ENCODE measurements around the gene TRMT112. TPM values are rescaled to one million over a fixed set of nuclear protein-coding genes. Genes with fewer than 3 reads are reported as not detected.

Gene TRMT112
- total RNA-seq: 100 to 1,000 TPM in 2 of 6 experiments, 10 to 100 TPM in 4; 58.0 to 122 (median 85.3) TPM
- long read RNA-seq, transcript TRMT112-206 (4 exons, 1,106 nt): major isoform, 46 of 47 reads
- long read RNA-seq, partial matches to known transcripts: 0 of 47 reads
- long read RNA-seq, other reads (novel, unspliced or antisense): 0 of 47 reads

GRCh38 chr11:64317325-64317960 lies at the start of gene TRMT112:
Gene TRMT112, minus strand, starts transcription at chr11:64317559. Its CDS starts 33 bp downstream, at chr11:64317526.
- peaks cover 0 to 15% (median 7%) of the 10 kb centered on the region in 4 donors for H3K4me1 ChIP-seq

DNA sequence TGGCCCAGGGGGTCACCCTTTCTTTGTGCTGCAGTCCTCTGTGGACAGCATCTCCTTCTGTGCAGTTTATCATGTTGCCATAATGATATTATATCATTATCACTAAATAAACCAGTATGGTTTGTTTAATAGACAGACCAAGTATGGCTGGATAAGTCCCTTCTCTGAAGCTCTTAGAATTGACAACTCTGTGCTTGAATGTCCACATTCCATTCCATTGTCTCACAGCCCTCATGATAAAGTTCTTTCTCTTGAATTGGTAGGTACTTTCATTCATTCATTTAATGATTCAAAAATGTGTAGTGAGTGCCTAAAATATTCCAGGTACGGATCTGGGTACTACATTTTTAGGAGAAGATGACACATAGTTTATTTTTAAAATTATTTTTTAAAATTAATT lies 49.4 kb upstream of the TRMT112 start:
- WGBS (ENCODE audit: insufficient coverage, low coverage, low lambda C conversion rate, missing lambda C conversion rate): 100% methylated on average over 1 of the region's 1 CpG
- H3K27me3 ChIP-seq: no peaks in the 10 kb centered on the region
- no peak overlapping the region for H3K27ac ChIP-seq
- peaks cover 0 to 38% (median 16%) of the 10 kb centered on the region in 4 donors for H3K36me3 ChIP-seq
- no peaks in the 10 kb centered on the region for H3K4me1 ChIP-seq
- no peak overlapping the region for H3K4me3 ChIP-seq
- DNase-seq: no peak
- TF ChIP-seq, protein P1, sequence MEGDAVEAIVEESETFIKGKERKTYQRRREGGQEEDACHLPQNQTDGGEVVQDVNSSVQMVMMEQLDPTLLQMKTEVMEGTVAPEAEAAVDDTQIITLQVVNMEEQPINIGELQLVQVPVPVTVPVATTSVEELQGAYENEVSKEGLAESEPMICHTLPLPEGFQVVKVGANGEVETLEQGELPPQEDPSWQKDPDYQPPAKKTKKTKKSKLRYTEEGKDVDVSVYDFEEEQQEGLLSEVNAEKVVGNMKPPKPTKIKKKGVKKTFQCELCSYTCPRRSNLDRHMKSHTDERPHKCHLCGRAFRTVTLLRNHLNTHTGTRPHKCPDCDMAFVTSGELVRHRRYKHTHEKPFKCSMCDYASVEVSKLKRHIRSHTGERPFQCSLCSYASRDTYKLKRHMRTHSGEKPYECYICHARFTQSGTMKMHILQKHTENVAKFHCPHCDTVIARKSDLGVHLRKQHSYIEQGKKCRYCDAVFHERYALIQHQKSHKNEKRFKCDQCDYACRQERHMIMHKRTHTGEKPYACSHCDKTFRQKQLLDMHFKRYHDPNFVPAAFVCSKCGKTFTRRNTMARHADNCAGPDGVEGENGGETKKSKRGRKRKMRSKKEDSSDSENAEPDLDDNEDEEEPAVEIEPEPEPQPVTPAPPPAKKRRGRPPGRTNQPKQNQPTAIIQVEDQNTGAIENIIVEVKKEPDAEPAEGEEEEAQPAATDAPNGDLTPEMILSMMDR (IDR thresholded peaks at IDR 0.05): no peak
- no peak for TF ChIP-seq POLR2A (IDR thresholded peaks at IDR 0.05)
- intact Hi-C loops (cut with DNase I): no loop called here
- no peaks in the 10 kb centered on the region for H3K9me3 ChIP-seq
- ATAC-seq: no peak

More at GRCh38 chr11:64317325-64317960, at the start of gene TRMT112:
- TF ChIP-seq POLR2A (IDR thresholded peaks at IDR 0.05): peak; percentile 74
- TF ChIP-seq, protein P1 (IDR thresholded peaks at IDR 0.05): no peak
- no peaks in the 10 kb centered on the region for H3K9me3 ChIP-seq
- H3K27ac ChIP-seq: peak within 1 kb of the TSS; percentile 92 to 99 (median 97)
- H3K4me3 ChIP-seq: peak within 1 kb of the TSS; percentile 86 to 94 (median 93)
- intact Hi-C loops (cut with DNase I): no loop called here
- H3K36me3 ChIP-seq: peaks cover 0 to 22% (median 10%) of the 10 kb centered on the region in 4 donors
- WGBS (ENCODE audit: insufficient coverage, low coverage, low lambda C conversion rate, missing lambda C conversion rate): 0% methylated on average over 12 of the region's 43 CpGs
- DNase-seq (peak; percentile 95 to 99 (median 98)), ATAC-seq (peak; percentile 78 to 85 (median 82))
- no peaks in the 10 kb centered on the region for H3K27me3 ChIP-seq

GRCh38 chr11:64364911-64365310 lies 47.6 kb upstream of the TRMT112 start:
- no peak for TF ChIP-seq POLR2A (IDR thresholded peaks at IDR 0.05)
- TF ChIP-seq, protein P1 (IDR thresholded peaks at IDR 0.05): no peak
- Histone ChIP-seq H3K36me3 (peaks cover 0 to 42% (median 16%) of the 10 kb centered on the region in 4 donors), H3K9me3 (no peaks in the 10 kb centered on the region), H3K4me3 (no peak overlapping the region), H3K27me3 (no peaks in the 10 kb centered on the region), H3K4me1 (peaks cover 0 to under 1% (median 0%) of the 10 kb centered on the region in 4 donors), H3K27ac (no peak overlapping the region)
- intact Hi-C loops (cut with DNase I): no loop called here
- WGBS (ENCODE audit: insufficient coverage, low coverage, low lambda C conversion rate, missing lambda C conversion rate): 80% methylated on average over 2 of the region's 4 CpGs
- ATAC-seq (no peak), DNase-seq (no peak)

DNA sequence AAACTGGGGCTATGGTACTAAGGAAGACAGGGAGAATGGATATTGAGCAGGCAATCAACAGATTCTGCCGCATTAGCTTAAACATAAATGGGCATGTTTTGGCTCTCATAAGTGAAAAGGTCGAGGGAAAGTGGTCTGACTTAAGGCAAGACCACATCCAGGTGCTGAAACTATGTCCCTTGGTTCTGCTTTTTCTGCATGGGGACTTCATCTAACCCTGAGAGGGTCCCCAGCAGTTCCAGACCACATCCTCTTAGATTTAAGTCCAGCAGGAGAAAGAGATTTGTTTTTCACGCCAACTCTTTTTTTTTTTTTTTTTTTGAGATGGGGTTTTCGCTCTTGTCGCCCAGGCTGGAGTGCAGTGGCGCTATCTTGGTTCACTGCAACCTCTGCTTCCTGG lies 47.1 kb upstream of the TRMT112 start:
- peaks cover 0 to 5% (median 0%) of the 10 kb centered on the region in 4 donors for H3K4me1 ChIP-seq
- no peaks in the 10 kb centered on the region for H3K9me3 ChIP-seq
- no peak overlapping the region for H3K27ac ChIP-seq
- WGBS (ENCODE audit: insufficient coverage, low coverage, low lambda C conversion rate, missing lambda C conversion rate): 84% methylated on average over 4 of the region's 6 CpGs
- no peak for ATAC-seq
- H3K4me3 ChIP-seq: no peak overlapping the region
- H3K27me3 ChIP-seq: no peaks in the 10 kb centered on the region
- H3K36me3 ChIP-seq: peaks cover 0 to 39% (median 15%) of the 10 kb centered on the region in 4 donors
- no peak for DNase-seq
- TF ChIP-seq, protein P1 (IDR thresholded peaks at IDR 0.05): no peak
- no peak for TF ChIP-seq POLR2A (IDR thresholded peaks at IDR 0.05)
- intact Hi-C loops (cut with DNase I): no loop called here

All from right lobe of liver (tissue), 6 donors.